RWPE2 (cell line): ENCODE measurements around the gene LDLRAD4.

Source experiments
- ATAC-seq: fragments of 200-7000 bp; cut with Tn5 transposase; 3 replicates; pipeline ENCODE4 v1.9.1; 2021; ENCODE audit warnings: low read depth
- DNase-seq: peaks from one replicate; pipeline ENCODE4 v3.0.0-alpha.2; 2020; ENCODE audit warnings: low spot score
- H3K27ac ChIP-seq: fragments of 450-650 bp; 2 replicates; pipeline ENCODE4 v1.5.1; 2017; ENCODE audit warnings: mild to moderate bottlenecking; ENCODE audit not compliant: poor library complexity, severe bottlenecking
- H3K27me3 ChIP-seq: fragments of 250-450 bp; sonication (Bioruptor Pico); 2 replicates; pipeline ENCODE4 v1.5.1; 2021; ENCODE audit warnings: mild to moderate bottlenecking, moderate library complexity; ENCODE audit not compliant: insufficient read depth, poor library complexity, severe bottlenecking
- H3K36me3 ChIP-seq: fragments of 250-450 bp; sonication (Bioruptor Pico); 2 replicates; pipeline ENCODE4 v1.5.1; 2020; ENCODE audit warnings: low read depth, mild to moderate bottlenecking, moderate library complexity
- H3K4me1 ChIP-seq: fragments of 250-450 bp; sonication (Bioruptor Pico); 2 replicates; pipeline ENCODE4 v1.5.1; 2021; ENCODE audit warnings: mild to moderate bottlenecking, moderate library complexity; ENCODE audit not compliant: insufficient read depth, poor library complexity, severe bottlenecking
- H3K4me3 ChIP-seq: fragments of 250-450 bp; sonication (Bioruptor Pico); 2 replicates; pipeline ENCODE4 v1.5.1; 2021; ENCODE audit warnings: mild to moderate bottlenecking, moderate library complexity; ENCODE audit not compliant: severe bottlenecking
- H3K9me3 ChIP-seq: fragments of 250-450 bp; sonication (Bioruptor Pico); 2 replicates; pipeline ENCODE4 v1.5.1; 2021; ENCODE audit warnings: mild to moderate bottlenecking, moderate library complexity; ENCODE audit not compliant: severe bottlenecking
- TF ChIP-seq, protein P1 (sequence below): fragments of 450-650 bp; IDR thresholded peaks from one replicate; pipeline ENCODE4 v1.5.1; 2017; ENCODE audit warnings: mild to moderate bottlenecking, moderate library complexity; ENCODE audit not compliant: poor library complexity, severe bottlenecking

LDLRAD4 gene

DNA sequence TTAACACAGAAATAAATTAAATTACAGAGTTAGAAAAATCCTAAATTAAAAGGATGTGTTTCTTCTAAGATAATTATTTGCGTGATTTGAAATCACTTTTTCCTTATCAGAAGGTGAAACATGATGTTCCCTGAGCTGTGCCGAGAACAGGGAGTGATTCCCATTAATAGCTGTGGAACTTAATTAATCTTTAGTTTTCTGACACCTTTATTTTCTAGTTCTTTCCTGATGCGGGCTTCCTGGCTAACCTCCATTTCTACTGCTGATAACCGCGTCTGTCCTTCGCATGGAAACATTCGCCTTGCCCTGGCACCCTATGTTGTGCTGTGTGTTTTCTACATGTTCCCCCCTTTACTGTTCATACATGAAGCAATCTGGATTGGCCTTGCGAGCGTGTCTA is 334.9 kb downstream of the LDLRAD4 start:
- no peak overlapping the region for H3K4me3 ChIP-seq
- ATAC-seq (no peak), DNase-seq (no peak)
- peaks cover 31% of the 10 kb centered on the region for H3K27me3 ChIP-seq
- TF ChIP-seq, protein P1, sequence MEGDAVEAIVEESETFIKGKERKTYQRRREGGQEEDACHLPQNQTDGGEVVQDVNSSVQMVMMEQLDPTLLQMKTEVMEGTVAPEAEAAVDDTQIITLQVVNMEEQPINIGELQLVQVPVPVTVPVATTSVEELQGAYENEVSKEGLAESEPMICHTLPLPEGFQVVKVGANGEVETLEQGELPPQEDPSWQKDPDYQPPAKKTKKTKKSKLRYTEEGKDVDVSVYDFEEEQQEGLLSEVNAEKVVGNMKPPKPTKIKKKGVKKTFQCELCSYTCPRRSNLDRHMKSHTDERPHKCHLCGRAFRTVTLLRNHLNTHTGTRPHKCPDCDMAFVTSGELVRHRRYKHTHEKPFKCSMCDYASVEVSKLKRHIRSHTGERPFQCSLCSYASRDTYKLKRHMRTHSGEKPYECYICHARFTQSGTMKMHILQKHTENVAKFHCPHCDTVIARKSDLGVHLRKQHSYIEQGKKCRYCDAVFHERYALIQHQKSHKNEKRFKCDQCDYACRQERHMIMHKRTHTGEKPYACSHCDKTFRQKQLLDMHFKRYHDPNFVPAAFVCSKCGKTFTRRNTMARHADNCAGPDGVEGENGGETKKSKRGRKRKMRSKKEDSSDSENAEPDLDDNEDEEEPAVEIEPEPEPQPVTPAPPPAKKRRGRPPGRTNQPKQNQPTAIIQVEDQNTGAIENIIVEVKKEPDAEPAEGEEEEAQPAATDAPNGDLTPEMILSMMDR: no peak
- H3K36me3 ChIP-seq: no peaks in the 10 kb centered on the region
- no peaks in the 10 kb centered on the region for H3K4me1 ChIP-seq
- H3K27ac ChIP-seq: no peak overlapping the region
- H3K9me3 ChIP-seq: no peaks in the 10 kb centered on the region

DNA sequence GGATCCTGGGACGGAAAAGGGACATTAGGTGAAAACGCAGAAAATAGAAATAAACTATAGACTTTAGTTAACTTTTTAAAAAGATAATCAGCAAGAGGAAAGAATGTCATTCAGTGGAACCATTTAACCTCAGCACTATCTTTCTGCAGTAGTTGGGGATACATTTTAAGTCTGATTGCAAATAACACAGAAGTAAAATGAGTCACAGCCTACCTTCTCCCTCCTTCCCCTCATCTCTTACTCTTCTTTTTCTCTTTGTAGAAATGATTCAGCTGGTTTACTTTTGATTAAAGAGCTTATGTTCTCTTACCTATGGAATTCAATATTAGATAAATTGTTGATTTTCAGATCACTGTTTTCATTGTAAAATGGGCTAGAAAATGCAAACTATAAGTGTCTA is 336.6 kb downstream of the LDLRAD4 start:
- peaks cover 31% of the 10 kb centered on the region for H3K27me3 ChIP-seq
- TF ChIP-seq, protein P1: no peak
- H3K36me3 ChIP-seq: no peaks in the 10 kb centered on the region
- no peak overlapping the region for H3K27ac ChIP-seq
- DNase-seq (no peak), ATAC-seq (no peak)
- no peak overlapping the region for H3K4me3 ChIP-seq
- no peaks in the 10 kb centered on the region for H3K4me1 ChIP-seq
- no peaks in the 10 kb centered on the region for H3K9me3 ChIP-seq

- peaks cover 31% of the 10 kb centered on the region for H3K27me3 ChIP-seq
- no peaks in the 10 kb centered on the region for H3K9me3 ChIP-seq
- H3K4me1 ChIP-seq: no peaks in the 10 kb centered on the region
- no peak overlapping the region for H3K4me3 ChIP-seq
- H3K27ac ChIP-seq: no peak overlapping the region
- H3K36me3 ChIP-seq: no peaks in the 10 kb centered on the region
- TF ChIP-seq, protein P1: no peak
- ATAC-seq (no peak), DNase-seq (no peak)
Measured at GRCh38 chr18:13555865-13556264, 337.3 kb downstream of the LDLRAD4 start.

GRCh38 chr18:13556502-13556901 is 337.9 kb downstream of the LDLRAD4 start:
- no peak overlapping the region for H3K4me3 ChIP-seq
- DNase-seq (no peak), ATAC-seq (no peak)
- no peak overlapping the region for H3K27ac ChIP-seq
- TF ChIP-seq, protein P1: no peak
- no peaks in the 10 kb centered on the region for H3K4me1 ChIP-seq
- H3K27me3 ChIP-seq: peaks cover 31% of the 10 kb centered on the region
- H3K36me3 ChIP-seq: no peaks in the 10 kb centered on the region
- H3K9me3 ChIP-seq: no peaks in the 10 kb centered on the region

DNA sequence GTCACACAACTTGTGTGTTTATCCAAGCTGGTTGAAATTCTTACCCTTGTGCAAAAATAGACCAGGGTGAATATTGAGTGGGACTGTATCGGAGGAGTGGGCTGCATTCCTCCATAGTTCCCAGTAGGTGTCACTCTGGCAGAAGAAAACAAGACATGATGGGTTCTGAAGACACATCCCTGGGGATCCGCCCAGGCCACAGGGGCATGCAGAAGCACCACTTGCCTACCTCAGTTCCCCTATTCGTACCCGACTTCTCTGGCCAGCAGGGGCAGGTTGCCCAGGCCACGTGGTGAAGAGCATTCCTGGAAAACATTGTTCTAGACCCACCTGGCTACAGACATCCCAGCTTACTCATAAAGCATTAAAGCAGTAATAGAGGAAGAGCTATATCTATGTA is 339.6 kb downstream of the LDLRAD4 start:
- TF ChIP-seq, protein P1: peak; percentile 62
- DNase-seq (no peak), ATAC-seq (peak; percentile 79)
- Histone ChIP-seq H3K4me3 (no peak overlapping the region), H3K9me3 (no peaks in the 10 kb centered on the region), H3K27ac (no peak overlapping the region), H3K36me3 (no peaks in the 10 kb centered on the region), H3K27me3 (peaks cover 20% of the 10 kb centered on the region), H3K4me1 (no peaks in the 10 kb centered on the region)
